ENCODE measurements around the gene CFAP73.
"Not testable (repeated sequence)": the region's sequence is repeated elsewhere in the genome, so short reads cannot be mapped to it uniquely, and the experiment has no call there.

Gene CFAP73

GRCh38 chr12:113186033-113186365 lies 36.5 kb downstream of the CFAP73 start:
- no peak for DNase-seq

- peak in 1 of 51 donors; percentile 26 for DNase-seq
Observed at GRCh38 chr12:113186666-113187325, 37.3 kb downstream of the CFAP73 start.

- no peak for DNase-seq
Observed at GRCh38 chr12:113189361-113189760, 39.8 kb downstream of the CFAP73 start.

- peak in 10 of 51 donors; percentile 2 to 27 (median 10) for DNase-seq
Observed at GRCh38 chr12:113190761-113191160, 41.2 kb downstream of the CFAP73 start.

- DNase-seq, result no peak
Observed at GRCh38 chr12:113191227-113191626, 41.7 kb downstream of the CFAP73 start.

GRCh38 chr12:113194971-113195391 lies 45.5 kb downstream of the CFAP73 start:
- no peak for DNase-seq

- no peak for DNase-seq
Observed at GRCh38 chr12:113195598-113195997, 46.1 kb downstream of the CFAP73 start.

GRCh38 chr12:113196582-113196981 lies 47.1 kb downstream of the CFAP73 start:
- no peak for DNase-seq

GRCh38 chr12:113196990-113197389 lies 47.5 kb downstream of the CFAP73 start:
- peak in 34 of 51 donors; percentile 9 to 73 (median 35) for DNase-seq

- no peak for DNase-seq
Observed at GRCh38 chr12:113197518-113198077, 48.1 kb downstream of the CFAP73 start.

- no peak for DNase-seq
Observed at GRCh38 chr12:113198296-113198695, 48.8 kb downstream of the CFAP73 start.

- DNase-seq, result no peak
Observed at GRCh38 chr12:113200021-113200797, 50.7 kb downstream of the CFAP73 start.

- no peak for DNase-seq
Observed at GRCh38 chr12:113201187-113202177, 52.0 kb downstream of the CFAP73 start.

GRCh38 chr12:113202300-113203075 lies 53.0 kb downstream of the CFAP73 start:
- no peak for DNase-seq

GRCh38 chr12:113203852-113204760 lies 54.6 kb downstream of the CFAP73 start:
- DNase-seq, result no peak

- DNase-seq, result no peak
Observed at GRCh38 chr12:113204804-113205203, 55.3 kb downstream of the CFAP73 start.

GRCh38 chr12:113206802-113207201 lies 57.3 kb downstream of the CFAP73 start:
- not testable (repeated sequence) for DNase-seq

- DNase-seq, result no peak
Observed at GRCh38 chr12:113207613-113208040, 58.1 kb downstream of the CFAP73 start.
